Panc1 (cell line): ENCODE results near the gene MAPKAPK5.

ENCODE experiments used
- POLR2AphosphoS5 ChIP-seq: IDR thresholded peaks from 2 replicates; pipeline ENCODE4 v1.6.1; 2012; ENCODE audit warnings: mild to moderate bottlenecking, low read depth, low read length, moderate library complexity
- TF ChIP-seq, protein P1 (sequence below): fragments of 450-650 bp; IDR thresholded peaks from 2 replicates; pipeline ENCODE4 v1.5.1; 2017; ENCODE audit warnings: mild to moderate bottlenecking
- TF ChIP-seq, protein P2 (sequence below), 2 experiments: IDR thresholded peaks; 2 replicates each; pipeline ENCODE4 v1.6.1; 2011 to 2012; ENCODE audit warnings: low read depth in 2 of 2, control low read depth in 1 of 2, low read length in 1 of 2, mild to moderate bottlenecking in 1 of 2, moderate library complexity in 1 of 2; ENCODE audit not compliant: insufficient read depth in 1 of 2

DNA sequence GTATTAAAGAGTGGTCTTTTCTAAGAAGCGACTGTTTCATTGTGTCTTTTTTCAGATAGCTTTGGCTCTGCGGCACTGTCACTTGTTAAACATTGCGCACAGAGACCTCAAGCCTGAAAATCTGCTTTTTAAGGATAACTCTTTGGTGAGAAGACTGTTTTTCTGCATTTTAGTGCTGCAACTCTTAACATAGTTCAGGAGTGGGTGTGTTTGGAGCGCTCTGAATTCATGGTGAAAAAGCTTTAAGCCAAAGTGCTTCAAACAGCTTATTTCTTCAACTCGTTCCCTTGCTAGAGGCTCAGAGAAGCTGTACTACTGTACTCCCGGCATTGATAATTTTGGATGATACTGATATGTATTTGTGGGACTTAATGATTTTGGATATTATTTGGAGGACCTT, 28.2 kb downstream of the MAPKAPK5 start:
- TF ChIP-seq, protein P1, sequence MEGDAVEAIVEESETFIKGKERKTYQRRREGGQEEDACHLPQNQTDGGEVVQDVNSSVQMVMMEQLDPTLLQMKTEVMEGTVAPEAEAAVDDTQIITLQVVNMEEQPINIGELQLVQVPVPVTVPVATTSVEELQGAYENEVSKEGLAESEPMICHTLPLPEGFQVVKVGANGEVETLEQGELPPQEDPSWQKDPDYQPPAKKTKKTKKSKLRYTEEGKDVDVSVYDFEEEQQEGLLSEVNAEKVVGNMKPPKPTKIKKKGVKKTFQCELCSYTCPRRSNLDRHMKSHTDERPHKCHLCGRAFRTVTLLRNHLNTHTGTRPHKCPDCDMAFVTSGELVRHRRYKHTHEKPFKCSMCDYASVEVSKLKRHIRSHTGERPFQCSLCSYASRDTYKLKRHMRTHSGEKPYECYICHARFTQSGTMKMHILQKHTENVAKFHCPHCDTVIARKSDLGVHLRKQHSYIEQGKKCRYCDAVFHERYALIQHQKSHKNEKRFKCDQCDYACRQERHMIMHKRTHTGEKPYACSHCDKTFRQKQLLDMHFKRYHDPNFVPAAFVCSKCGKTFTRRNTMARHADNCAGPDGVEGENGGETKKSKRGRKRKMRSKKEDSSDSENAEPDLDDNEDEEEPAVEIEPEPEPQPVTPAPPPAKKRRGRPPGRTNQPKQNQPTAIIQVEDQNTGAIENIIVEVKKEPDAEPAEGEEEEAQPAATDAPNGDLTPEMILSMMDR = no peak
- no peak for TF ChIP-seq POLR2AphosphoS5
- TF ChIP-seq, protein P2, sequence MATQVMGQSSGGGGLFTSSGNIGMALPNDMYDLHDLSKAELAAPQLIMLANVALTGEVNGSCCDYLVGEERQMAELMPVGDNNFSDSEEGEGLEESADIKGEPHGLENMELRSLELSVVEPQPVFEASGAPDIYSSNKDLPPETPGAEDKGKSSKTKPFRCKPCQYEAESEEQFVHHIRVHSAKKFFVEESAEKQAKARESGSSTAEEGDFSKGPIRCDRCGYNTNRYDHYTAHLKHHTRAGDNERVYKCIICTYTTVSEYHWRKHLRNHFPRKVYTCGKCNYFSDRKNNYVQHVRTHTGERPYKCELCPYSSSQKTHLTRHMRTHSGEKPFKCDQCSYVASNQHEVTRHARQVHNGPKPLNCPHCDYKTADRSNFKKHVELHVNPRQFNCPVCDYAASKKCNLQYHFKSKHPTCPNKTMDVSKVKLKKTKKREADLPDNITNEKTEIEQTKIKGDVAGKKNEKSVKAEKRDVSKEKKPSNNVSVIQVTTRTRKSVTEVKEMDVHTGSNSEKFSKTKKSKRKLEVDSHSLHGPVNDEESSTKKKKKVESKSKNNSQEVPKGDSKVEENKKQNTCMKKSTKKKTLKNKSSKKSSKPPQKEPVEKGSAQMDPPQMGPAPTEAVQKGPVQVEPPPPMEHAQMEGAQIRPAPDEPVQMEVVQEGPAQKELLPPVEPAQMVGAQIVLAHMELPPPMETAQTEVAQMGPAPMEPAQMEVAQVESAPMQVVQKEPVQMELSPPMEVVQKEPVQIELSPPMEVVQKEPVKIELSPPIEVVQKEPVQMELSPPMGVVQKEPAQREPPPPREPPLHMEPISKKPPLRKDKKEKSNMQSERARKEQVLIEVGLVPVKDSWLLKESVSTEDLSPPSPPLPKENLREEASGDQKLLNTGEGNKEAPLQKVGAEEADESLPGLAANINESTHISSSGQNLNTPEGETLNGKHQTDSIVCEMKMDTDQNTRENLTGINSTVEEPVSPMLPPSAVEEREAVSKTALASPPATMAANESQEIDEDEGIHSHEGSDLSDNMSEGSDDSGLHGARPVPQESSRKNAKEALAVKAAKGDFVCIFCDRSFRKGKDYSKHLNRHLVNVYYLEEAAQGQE (IDR thresholded peaks at IDR 0.05; ENCODE audit: insufficient read depth in 1 of 2, low read depth in 2 of 2, low read length in 1 of 2) = no peak
